ENCODE data around the gene EPHB3.
"Not testable (repeated sequence)": the region's sequence is repeated elsewhere in the genome, so short reads cannot be mapped to it uniquely, and the experiment has no call there.

Gene EPHB3

GRCh38 chr3:184601576-184602371 is 40.2 kb downstream of the EPHB3 start:
- DNase-seq, result no peak

- no peak for DNase-seq
These were observed 41.0 kb downstream of the EPHB3 start for GRCh38 chr3:184602372-184603150.

- no peak for DNase-seq
These were observed 41.8 kb downstream of the EPHB3 start for GRCh38 chr3:184603151-184604030.

- no peak for DNase-seq
These were observed 42.5 kb downstream of the EPHB3 start for GRCh38 chr3:184604039-184604601.

GRCh38 chr3:184604615-184605290 is 43.2 kb downstream of the EPHB3 start:
- no peak for DNase-seq

GRCh38 chr3:184608209-184608608 is 46.6 kb downstream of the EPHB3 start:
- no peak for DNase-seq

GRCh38 chr3:184609476-184610244 is 48.1 kb downstream of the EPHB3 start:
- no peak for DNase-seq

- DNase-seq, result no peak
These were observed 48.8 kb downstream of the EPHB3 start for GRCh38 chr3:184610245-184610871.

- no peak for DNase-seq
These were observed 50.2 kb downstream of the EPHB3 start for GRCh38 chr3:184611607-184612281.

GRCh38 chr3:184615396-184615795 is 53.8 kb downstream of the EPHB3 start:
- DNase-seq, result no peak

- no peak for DNase-seq
These were observed 54.9 kb downstream of the EPHB3 start for GRCh38 chr3:184616436-184616835.

GRCh38 chr3:184617306-184617705 is 55.7 kb downstream of the EPHB3 start:
- DNase-seq, result not testable (repeated sequence)

GRCh38 chr3:184618811-184619210 is 57.2 kb downstream of the EPHB3 start:
- no peak for DNase-seq

- DNase-seq, result no peak
These were observed 57.8 kb downstream of the EPHB3 start for GRCh38 chr3:184619369-184619768.

GRCh38 chr3:184619787-184620430 is 58.3 kb downstream of the EPHB3 start:
- no peak for DNase-seq

- no peak for DNase-seq
These were observed 59.0 kb downstream of the EPHB3 start for GRCh38 chr3:184620475-184621119.

GRCh38 chr3:184622156-184622555 is 60.6 kb downstream of the EPHB3 start:
- DNase-seq, result not testable (repeated sequence)

GRCh38 chr3:184626923-184627322 is 65.3 kb downstream of the EPHB3 start:
- DNase-seq, result no peak

GRCh38 chr3:184629555-184630160 is 68.1 kb downstream of the EPHB3 start:
- no peak for DNase-seq
